ENCODE measurements around the gene HJV.

Gene HJV

DNA sequence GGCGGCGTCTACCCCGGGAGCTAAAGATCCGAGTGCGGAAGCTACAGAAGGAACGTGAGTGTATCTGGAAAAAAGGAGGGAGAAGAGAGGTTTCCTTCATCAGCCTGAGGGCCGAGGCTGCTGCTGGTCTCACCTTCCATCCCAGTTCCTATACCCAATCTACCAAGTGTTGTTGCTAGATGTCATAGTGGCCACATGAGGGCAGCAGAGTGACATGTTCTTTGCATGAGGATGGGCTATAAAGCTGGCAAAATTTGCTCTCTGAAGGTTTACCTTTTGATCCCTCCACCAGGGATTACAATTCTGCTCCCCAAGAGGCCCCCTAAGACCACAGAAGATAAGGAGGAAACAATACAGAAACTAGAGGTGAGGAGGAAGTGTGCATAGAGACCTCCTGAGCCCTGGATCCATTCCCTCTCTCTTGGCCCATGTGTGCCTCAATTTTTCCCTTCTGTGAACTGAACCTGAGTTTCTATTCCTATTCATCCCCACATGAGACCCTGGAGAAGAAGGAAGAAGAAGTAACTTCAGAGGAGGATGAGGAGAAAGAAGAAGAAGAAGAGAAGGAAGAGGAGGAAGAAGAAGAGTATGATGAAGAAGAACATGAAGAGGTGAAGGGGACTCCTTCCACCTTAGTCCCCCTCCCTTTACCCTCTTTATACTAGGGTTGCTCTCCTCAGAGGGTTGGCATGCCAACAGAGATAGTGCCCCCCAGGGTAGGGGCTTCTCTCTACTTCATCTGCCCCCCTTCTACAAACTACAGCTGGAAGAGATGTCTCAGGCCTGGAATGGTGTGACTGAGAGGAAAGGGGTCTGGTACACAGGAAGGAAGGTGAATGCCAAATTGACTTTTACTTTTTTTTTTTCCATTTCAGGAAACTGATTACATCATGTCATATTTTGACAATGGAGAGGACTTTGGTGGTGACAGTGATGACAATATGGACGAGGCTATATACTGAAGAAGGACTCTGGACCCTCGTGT is 43.8 kb downstream of the HJV start:
- H3K4me3 ChIP-seq (ENCODE audit: low read depth, low read length), result no peak overlapping the region
- no peak for DNase-seq (ENCODE audit: low read depth)
- TF ChIP-seq, protein P1, sequence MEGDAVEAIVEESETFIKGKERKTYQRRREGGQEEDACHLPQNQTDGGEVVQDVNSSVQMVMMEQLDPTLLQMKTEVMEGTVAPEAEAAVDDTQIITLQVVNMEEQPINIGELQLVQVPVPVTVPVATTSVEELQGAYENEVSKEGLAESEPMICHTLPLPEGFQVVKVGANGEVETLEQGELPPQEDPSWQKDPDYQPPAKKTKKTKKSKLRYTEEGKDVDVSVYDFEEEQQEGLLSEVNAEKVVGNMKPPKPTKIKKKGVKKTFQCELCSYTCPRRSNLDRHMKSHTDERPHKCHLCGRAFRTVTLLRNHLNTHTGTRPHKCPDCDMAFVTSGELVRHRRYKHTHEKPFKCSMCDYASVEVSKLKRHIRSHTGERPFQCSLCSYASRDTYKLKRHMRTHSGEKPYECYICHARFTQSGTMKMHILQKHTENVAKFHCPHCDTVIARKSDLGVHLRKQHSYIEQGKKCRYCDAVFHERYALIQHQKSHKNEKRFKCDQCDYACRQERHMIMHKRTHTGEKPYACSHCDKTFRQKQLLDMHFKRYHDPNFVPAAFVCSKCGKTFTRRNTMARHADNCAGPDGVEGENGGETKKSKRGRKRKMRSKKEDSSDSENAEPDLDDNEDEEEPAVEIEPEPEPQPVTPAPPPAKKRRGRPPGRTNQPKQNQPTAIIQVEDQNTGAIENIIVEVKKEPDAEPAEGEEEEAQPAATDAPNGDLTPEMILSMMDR (IDR thresholded peaks at IDR 0.05; ENCODE audit: control insufficient read depth, extremely low read depth, insufficient read depth), result peak; percentile 93

DNA sequence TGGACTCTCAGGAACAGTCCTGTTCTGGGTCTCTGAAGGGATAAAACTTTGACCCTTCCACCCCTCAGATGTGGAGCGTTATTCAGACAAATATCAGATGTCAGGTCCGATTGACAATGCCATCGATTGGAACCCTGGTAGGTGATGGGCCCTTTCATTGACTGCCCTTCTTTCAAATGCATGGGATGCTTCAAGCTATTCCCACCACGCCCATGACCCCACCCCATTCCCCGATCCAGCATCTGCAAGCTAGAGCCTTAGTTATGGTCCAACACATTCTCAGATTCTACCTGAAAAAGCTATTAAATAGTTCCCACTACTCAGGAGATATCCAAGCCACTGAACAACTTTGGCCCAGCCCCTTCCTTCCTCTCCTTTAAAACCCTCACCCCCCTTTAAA is 44.5 kb downstream of the HJV start:
- TF ChIP-seq, protein P1 (IDR thresholded peaks at IDR 0.05; ENCODE audit: control insufficient read depth, extremely low read depth, insufficient read depth), result no peak
- DNase-seq (ENCODE audit: low read depth), result no peak

DNA sequence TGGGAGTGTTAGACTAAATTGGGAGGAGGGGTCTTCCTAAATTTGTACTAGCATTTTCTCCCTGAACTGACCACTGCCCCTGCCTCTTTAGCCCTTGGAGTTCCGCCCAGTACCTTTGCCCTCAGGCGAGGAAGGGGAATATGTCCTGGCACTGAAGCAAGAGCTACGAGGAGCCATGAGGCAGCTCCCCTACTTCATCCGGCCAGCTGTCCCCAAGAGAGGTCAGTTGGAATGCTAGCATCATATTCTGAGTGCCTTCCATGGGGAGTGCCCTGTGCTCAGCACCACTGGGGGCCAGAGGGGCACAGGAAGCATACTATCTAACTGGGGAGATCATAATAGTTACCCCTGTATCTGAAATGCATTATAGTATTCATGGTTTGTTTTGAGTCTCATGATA is 46.3 kb downstream of the HJV start:
- TF ChIP-seq, protein P1 (IDR thresholded peaks at IDR 0.05; ENCODE audit: control insufficient read depth, extremely low read depth, insufficient read depth), result no peak
- H3K4me3 ChIP-seq (ENCODE audit: low read depth, low read length), result no peak overlapping the region
- DNase-seq (ENCODE audit: low read depth), result no peak

More for the DNA sequence above, 44.5 kb downstream of the HJV start:
- no peak overlapping the region for H3K4me3 ChIP-seq (ENCODE audit: low read depth, low read length)

DNA sequence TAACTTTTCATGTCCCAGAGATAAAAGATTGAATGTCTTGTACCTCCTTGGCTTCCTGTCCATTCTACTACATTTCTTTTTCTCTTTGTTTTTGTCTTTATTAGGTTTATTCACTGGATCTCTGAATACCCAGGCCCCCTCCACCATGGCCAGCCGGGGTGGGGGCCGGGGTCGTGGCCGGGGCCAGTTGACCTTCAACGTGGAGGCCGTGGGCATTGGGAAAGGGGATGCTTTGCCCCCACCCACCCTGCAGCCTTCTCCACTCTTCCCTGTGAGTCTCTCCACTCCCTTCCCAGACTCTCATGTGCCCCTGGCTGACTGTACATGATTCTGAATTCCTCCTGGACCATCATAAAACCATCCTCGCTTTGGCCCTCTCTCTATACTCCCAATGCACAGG is 46.8 kb downstream of the HJV start:
- DNase-seq (ENCODE audit: low read depth), result no peak
- H3K4me3 ChIP-seq (ENCODE audit: low read depth, low read length), result no peak overlapping the region
- TF ChIP-seq, protein P1 (IDR thresholded peaks at IDR 0.05; ENCODE audit: control insufficient read depth, extremely low read depth, insufficient read depth), result no peak

DNA sequence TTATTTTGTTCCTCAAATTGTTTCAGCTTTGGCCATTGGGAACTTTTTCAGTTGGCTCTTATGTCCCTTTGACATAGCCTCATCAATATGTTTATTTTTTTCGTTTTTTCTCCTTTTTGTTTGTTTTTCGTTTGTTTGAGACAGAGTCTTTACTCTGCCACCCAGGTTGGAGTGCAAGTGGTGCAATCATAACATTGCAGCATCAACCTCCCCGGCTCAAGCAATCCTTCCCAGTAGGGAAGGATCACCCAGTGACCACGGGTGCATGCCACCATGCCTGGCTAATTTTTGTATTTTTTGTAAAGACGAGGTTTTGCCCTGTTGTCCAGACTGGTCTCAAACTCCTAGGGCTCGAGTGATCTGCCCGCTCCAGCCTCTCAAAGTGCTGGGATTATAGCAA is 49.0 kb downstream of the HJV start:
- TF ChIP-seq, protein P1 (IDR thresholded peaks at IDR 0.05; ENCODE audit: control insufficient read depth, extremely low read depth, insufficient read depth), result no peak
- no peak overlapping the region for H3K4me3 ChIP-seq (ENCODE audit: low read depth, low read length)
- no peak for DNase-seq (ENCODE audit: low read depth)
